Measurements from ENCODE around the gene HOXA2. TPM values are rescaled to one million over a fixed set of nuclear protein-coding genes. Genes with fewer than 3 reads are reported as not detected.

The HOXA2 gene
- total and polyA plus RNA-seq, 2 of the 8 experiments (the other 6 are each of a cell fraction or from before 2014, with no cell fraction given) = not detected

- no peak overlapping the region for H2AFZ ChIP-seq (ENCODE audit: low read length)
- H4K5ac ChIP-seq (ENCODE audit: insufficient read length, low read depth, low read length) = no peak overlapping the region
- H2BK12ac ChIP-seq (ENCODE audit: low read depth, low read length) = no peak overlapping the region
- no peaks in the 10 kb centered on the region for H3K9me3 ChIP-seq (ENCODE audit: insufficient read depth in 2 of 2, low read depth in 1 of 2, low read length in 1 of 2)
- no peak overlapping the region for H3K4me3 ChIP-seq (ENCODE audit: extremely low read depth in 1 of 4, insufficient read depth in 2 of 4, low read depth in 3 of 4, low read length in 4 of 4)
- ChIA-PET CTCF (ENCODE audit: partially characterized antibody) (interaction anchor here (0.7 to 12.1 kb wide), 6 partner anchors 11 to 398 kb away, joined by 3 to 123 read pairs (median 4); partner anchors contain the start of genes HOXA5 and HOXA6), POLR2A (ENCODE audit: partially characterized antibody) (interaction anchor here (0.8 kb wide), 1 partner anchor 10 kb away, joined by 3 read pairs; no protein-coding TSS in a partner anchor)
- H2BK5ac ChIP-seq (ENCODE audit: low read depth, low read length) = no peak overlapping the region
- peaks cover 5% of the 10 kb centered on the region; the same call in 1 of the 2 replicates for H3K23me2 ChIP-seq (ENCODE audit: low read depth, low read length)
- DNase-seq (ENCODE audit: low read depth in 1 of 2, low spot score in 2 of 2) = no peak
- no peak overlapping the region for H3K56ac ChIP-seq (replicated peaks; ENCODE audit: insufficient read length, low read depth, low read length)
- H3K4ac ChIP-seq (replicated peaks; ENCODE audit: insufficient read length, low read depth, low read length) = no peak overlapping the region
- no peaks in the 10 kb centered on the region for H3K79me2 ChIP-seq (ENCODE audit: control insufficient read depth in 1 of 2, insufficient read depth in 2 of 2, low read length in 2 of 2)
- no peak overlapping the region for H3K14ac ChIP-seq (ENCODE audit: insufficient read length)
- H2BK120ac ChIP-seq (replicated peaks; ENCODE audit: low read depth, low read length) = no peak overlapping the region
- H2BK15ac ChIP-seq (ENCODE audit: low read length) = no peak overlapping the region
- no peak overlapping the region for H4K91ac ChIP-seq (replicated peaks; ENCODE audit: insufficient read length, low read length)
- H3K23ac ChIP-seq (ENCODE audit: insufficient read length) = no peak overlapping the region
- H3K27me3 ChIP-seq (replicated peaks in 1 of 4; ENCODE audit: control insufficient read depth in 3 of 4, extremely low read depth in 1 of 4, insufficient read depth in 3 of 4, low read length in 3 of 4) = peaks cover 86 to 100% (median 96%) of the 10 kb centered on the region in 4 experiments
- 13% methylated on average over 24 of the region's 29 CpGs; no CpG with 5 or more reads in 1 of the 2 experiments for WGBS, 2 experiments (ENCODE audit: extremely low coverage in 1 of 2, insufficient coverage in 1 of 2, insufficient read length in 1 of 2, insufficient replicate concordance in 2 of 2, low coverage in 1 of 2, low lambda C conversion rate in 2 of 2, missing lambda C conversion rate in 1 of 2)
- no peak overlapping the region for H3K18ac ChIP-seq (ENCODE audit: extremely low read depth, low read length)
- H4K20me1 ChIP-seq (replicated peaks in 1 of 2; ENCODE audit: control insufficient read depth in 1 of 2, insufficient read depth in 2 of 2, low read length in 2 of 2) = peaks cover 15 to 32% of the 10 kb centered on the region in 2 experiments
- H4K8ac ChIP-seq (ENCODE audit: extremely low read depth, insufficient read depth, low read length) = no peak overlapping the region
- no peak overlapping the region for H2AK5ac ChIP-seq (ENCODE audit: low read depth, low read length)
- H3K4me2 ChIP-seq (ENCODE audit: insufficient read depth in 1 of 2, low read depth in 2 of 2, low read length in 2 of 2) = no peak overlapping the region; a peak in 1 of 4 replicates
- H3K79me1 ChIP-seq (ENCODE audit: low read depth, low read length) = no peaks in the 10 kb centered on the region
- H3K36me3 ChIP-seq (ENCODE audit: control insufficient read depth in 2 of 4, insufficient read depth in 4 of 4, low read length in 3 of 4) = no peaks in the 10 kb centered on the region; a peak in 1 of 8 replicates
- no peak overlapping the region for H3K27ac ChIP-seq (ENCODE audit: low read depth, low read length)
- H3K9ac ChIP-seq (replicated peaks in 1 of 4; ENCODE audit: extremely low read depth in 1 of 4, low read depth in 3 of 4, low read length in 3 of 4) = no peak overlapping the region
- H2BK20ac ChIP-seq (ENCODE audit: low read length) = no peak overlapping the region
- no peak for FAIRE-seq
- H3K4me1 ChIP-seq (replicated peaks in 1 of 4; ENCODE audit: control insufficient read depth in 3 of 4, insufficient read depth in 4 of 4, low read length in 3 of 4) = peaks cover 2 to 24% (median 13%) of the 10 kb centered on the region in 4 experiments
- TF ChIP-seq TAF1 (IDR thresholded peaks at IDR 0.05; ENCODE audit: low read depth, low read length) = no peak
- no peak for TF ChIP-seq CBX5 (IDR thresholded peaks at IDR 0.05; ENCODE audit: low read depth, low read length)
- no peak for TF ChIP-seq MAFK (IDR thresholded peaks at IDR 0.05; ENCODE audit: low read depth, low read length)
- no peak for TF ChIP-seq SAP30 (IDR thresholded peaks at IDR 0.05; ENCODE audit: insufficient read depth, insufficient replicate concordance, low read length)
- no peak for TF ChIP-seq TAF7 (optimal IDR thresholded peaks at IDR 0.05; ENCODE audit: borderline replicate concordance, low read depth, low read length)
- TF ChIP-seq SIN3A (conservative IDR thresholded peaks at IDR 0.05 in 1 of 2, IDR thresholded peaks at IDR 0.05 in 1 of 2; ENCODE audit: low read depth in 1 of 2, low read length in 2 of 2) = no peak
- TF ChIP-seq YY1 (IDR thresholded peaks at IDR 0.05; ENCODE audit: low read depth, low read length) = no peak
- no peak for TF ChIP-seq PHF8 (conservative IDR thresholded peaks at IDR 0.05; ENCODE audit: low read depth, low read length)
- TF ChIP-seq TEAD4 (IDR thresholded peaks at IDR 0.05; ENCODE audit: low read depth, low read length) = no peak
- no peak for TF ChIP-seq E2F6 (IDR thresholded peaks at IDR 0.05)
- TF ChIP-seq RBBP5 (IDR thresholded peaks at IDR 0.05; ENCODE audit: borderline replicate concordance, low read depth, low read length) = no peak
Measured at GRCh38 chr7:27094304-27095049, 8.0 kb downstream of the HOXA2 start.
